ENCODE measurements around the gene ZNF888. TPM values are rescaled to one million over a fixed set of nuclear protein-coding genes. Genes with fewer than 3 reads are reported as not detected.

The ZNF888 gene
- total RNA-seq, 1 experiment from 2014 or later = 4.6 TPM

- no TSS peak for BruUV-seq (replicated peaks)
- no peaks in the 10 kb centered on the region for H3K36me3 ChIP-seq (ENCODE audit: insufficient read depth, low read length, poor library complexity, severe bottlenecking)
- H3K27ac ChIP-seq (ENCODE audit: low read depth, low read length, poor library complexity, severe bottlenecking) = peak overlapping the region; percentile 79
- H3K9me3 ChIP-seq (ENCODE audit: low read depth, low read length, poor library complexity, severe bottlenecking) = no peaks in the 10 kb centered on the region
- ChIA-PET CTCF (no interaction called here), POLR2A (ENCODE audit: low non-redundant PET) (no interaction called here)
- H3K4me3 ChIP-seq (ENCODE audit: low read depth, low read length, poor library complexity, severe bottlenecking) = peak overlapping the region; percentile 58
- DNase-seq (ENCODE audit: low spot score) = peak; percentile 2
- TF ChIP-seq CTCF (conservative IDR thresholded peaks at IDR 0.05; ENCODE audit: low read depth, low read length) (no peak), EZH2 (IDR thresholded peaks at IDR 0.05; ENCODE audit: borderline replicate concordance, low read depth, low read length, poor library complexity, severe bottlenecking) (no peak)
- H3K4me1 ChIP-seq (ENCODE audit: insufficient read depth, low read length, poor library complexity, severe bottlenecking) = no peaks in the 10 kb centered on the region
- no peaks in the 10 kb centered on the region for H3K27me3 ChIP-seq (replicated peaks; ENCODE audit: insufficient read depth, low read depth, low read length, poor library complexity)
- intact Hi-C loops (cut with micrococcal nuclease; ENCODE audit: unreplicated experiment) = no loop called here
Observed at GRCh38 chr19:52896431-52897137, 26.6 kb downstream of the ZNF888 start.

DNA sequence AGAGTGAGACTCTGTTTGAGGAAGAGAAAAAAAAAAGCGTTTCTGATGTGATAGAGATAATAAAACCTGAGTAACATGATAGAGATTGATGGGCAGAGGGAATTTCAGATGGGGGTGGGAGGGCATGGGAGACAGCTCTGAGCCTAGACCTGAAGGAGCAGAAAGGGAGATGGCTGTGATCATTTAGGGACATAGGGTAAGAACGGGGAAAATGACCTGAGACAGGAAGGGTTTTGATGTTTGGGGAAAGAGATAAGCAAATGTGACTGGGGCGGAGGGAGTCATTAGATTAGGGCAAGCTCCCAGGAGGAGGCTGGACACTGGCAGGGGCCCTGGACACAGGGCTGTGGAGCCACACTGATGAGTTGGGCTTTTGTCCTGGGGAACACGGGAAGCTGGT is 31.9 kb downstream of the ZNF888 start:
- intact Hi-C loops (cut with micrococcal nuclease; ENCODE audit: unreplicated experiment) = no loop called here
- ChIA-PET CTCF (no interaction called here), POLR2A (ENCODE audit: low non-redundant PET) (no interaction called here)
- peaks cover 13% of the 10 kb centered on the region for H3K36me3 ChIP-seq (ENCODE audit: insufficient read depth, low read length, poor library complexity, severe bottlenecking)
- H3K4me1 ChIP-seq (ENCODE audit: insufficient read depth, low read length, poor library complexity, severe bottlenecking) = no peaks in the 10 kb centered on the region
- TF ChIP-seq CTCF (conservative IDR thresholded peaks at IDR 0.05; ENCODE audit: low read depth, low read length) = no peak
- TF ChIP-seq EZH2 (IDR thresholded peaks at IDR 0.05; ENCODE audit: borderline replicate concordance, low read depth, low read length, poor library complexity, severe bottlenecking) = no peak
- no TSS peak for BruUV-seq (replicated peaks)
- no peak overlapping the region for H3K4me3 ChIP-seq (ENCODE audit: low read depth, low read length, poor library complexity, severe bottlenecking)
- no peak for DNase-seq (ENCODE audit: low spot score)
- H3K27ac ChIP-seq (ENCODE audit: low read depth, low read length, poor library complexity, severe bottlenecking) = no peak overlapping the region
- H3K27me3 ChIP-seq (replicated peaks; ENCODE audit: insufficient read depth, low read depth, low read length, poor library complexity) = no peaks in the 10 kb centered on the region
- H3K9me3 ChIP-seq (ENCODE audit: low read depth, low read length, poor library complexity, severe bottlenecking) = no peaks in the 10 kb centered on the region

DNA sequence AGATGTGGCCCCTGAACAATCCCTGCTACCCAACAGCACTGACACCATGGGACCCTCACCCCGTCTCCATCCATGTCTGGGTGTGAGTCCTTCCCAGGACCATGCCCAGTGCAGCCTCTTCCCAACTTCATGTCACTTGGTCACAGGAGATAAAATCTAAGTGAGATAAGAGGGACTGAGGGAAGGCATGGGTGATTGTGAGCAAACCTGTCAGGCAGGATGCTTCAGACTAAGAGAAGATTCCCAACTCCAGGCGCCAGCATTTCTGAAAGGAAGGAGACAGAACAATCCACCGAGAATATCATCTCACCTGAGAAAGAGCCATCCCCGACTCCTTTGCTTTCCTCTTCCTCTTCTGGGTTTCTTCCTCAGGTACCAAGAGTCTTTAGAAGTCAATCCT is 33.3 kb downstream of the ZNF888 start:
- Histone ChIP-seq H3K36me3 (ENCODE audit: insufficient read depth, low read length, poor library complexity, severe bottlenecking) (peaks cover 23% of the 10 kb centered on the region), H3K4me3 (ENCODE audit: low read depth, low read length, poor library complexity, severe bottlenecking) (no peak overlapping the region), H3K4me1 (ENCODE audit: insufficient read depth, low read length, poor library complexity, severe bottlenecking) (no peaks in the 10 kb centered on the region), H3K9me3 (ENCODE audit: low read depth, low read length, poor library complexity, severe bottlenecking) (peaks cover 3% of the 10 kb centered on the region), H3K27ac (ENCODE audit: low read depth, low read length, poor library complexity, severe bottlenecking) (peak overlapping the region; percentile 30), H3K27me3 (replicated peaks; ENCODE audit: insufficient read depth, low read depth, low read length, poor library complexity) (no peaks in the 10 kb centered on the region)
- CTCF ChIA-PET = no interaction called here
- TF ChIP-seq EZH2 (IDR thresholded peaks at IDR 0.05; ENCODE audit: borderline replicate concordance, low read depth, low read length, poor library complexity, severe bottlenecking) = no peak
- TF ChIP-seq CTCF (conservative IDR thresholded peaks at IDR 0.05; ENCODE audit: low read depth, low read length) = no peak
- no TSS peak for BruUV-seq (replicated peaks)
- no peak for DNase-seq (ENCODE audit: low spot score)
- POLR2A ChIA-PET (ENCODE audit: low non-redundant PET) = no interaction called here
- intact Hi-C loops (cut with micrococcal nuclease; ENCODE audit: unreplicated experiment) = no loop called here

Measured in A673 (cell line).